Peyer's patch (tissue), 4 donors: ENCODE data around the gene GABRG3.

Experiments used
- CTCF ChIP-seq, 6 experiments: fragments of 450-650 bp in 4 of 6; fragments of 200-600 bp in 2 of 6; sonication (generic) in 1 of 6; IDR thresholded peaks; one replicate each; pipeline ENCODE4 v1.5.1; 2017 to 2019; ENCODE audit warnings: antibody characterized with exemption in 6 of 6, mild to moderate bottlenecking in 3 of 6, moderate library complexity in 1 of 6
- POLR2A ChIP-seq, 2 donors: fragments of 450-650 bp; IDR thresholded peaks; one replicate each; pipeline ENCODE4 v1.5.1; 2017; ENCODE audit warnings: antibody characterized with exemption in 2 of 2, mild to moderate bottlenecking in 2 of 2, moderate library complexity in 2 of 2

- TF ChIP-seq CTCF (IDR thresholded peaks at IDR 0.05): no peak
- TF ChIP-seq POLR2A (IDR thresholded peaks at IDR 0.05): no peak
Measured at GRCh38 chr15:27027229-27027628, 56.2 kb downstream of the GABRG3 start.
